Bronchial epithelial cell (primary cell): ENCODE data around the gene AMPD1. TPM values are rescaled to one million over a fixed set of nuclear protein-coding genes. Genes with fewer than 3 reads are reported as not detected.

ENCODE experiments used
- DNase-seq: peaks from one replicate; pipeline ENCODE4 v3.0.0-alpha.2; 2010; ENCODE audit warnings: low read depth
- FAIRE-seq: peaks from 2 replicates; lab custom pipeline; 2011; peaks lifted over from hg19 to GRCh38; lab: Jason Lieb, UNC
- H3K27me3 ChIP-seq: 2 replicates; pipeline ENCODE4 v1.5.1; 2011; ENCODE audit warnings: low read length; ENCODE audit not compliant: control insufficient read depth, insufficient read depth
- H3K36me3 ChIP-seq: 2 replicates; pipeline ENCODE4 v1.5.1; 2011; ENCODE audit warnings: low read length; ENCODE audit not compliant: control insufficient read depth, insufficient read depth
- H3K4me3 ChIP-seq: 2 replicates; pipeline ENCODE4 v1.5.1; 2011; ENCODE audit warnings: mild to moderate bottlenecking, low read depth, low read length, control low read depth
- total RNA-seq: library from RNA; depleted of rRNA; stranded (reverse); fragments of >200 nt; gene quantifications from 2 replicates; pipeline ENCODE4 v1.2.1, GENCODE V29; 2014
- TF ChIP-seq, protein P1 (sequence below): IDR thresholded peaks from 2 replicates; pipeline ENCODE4 v1.5.1; 2011; ENCODE audit warnings: mild to moderate bottlenecking, moderate library complexity, low read length, control low read depth, inconsistent platforms; ENCODE audit not compliant: insufficient read depth, severe bottlenecking

AMPD1 gene
- total RNA-seq, 1 donor from 2014 or later: not detected

DNA sequence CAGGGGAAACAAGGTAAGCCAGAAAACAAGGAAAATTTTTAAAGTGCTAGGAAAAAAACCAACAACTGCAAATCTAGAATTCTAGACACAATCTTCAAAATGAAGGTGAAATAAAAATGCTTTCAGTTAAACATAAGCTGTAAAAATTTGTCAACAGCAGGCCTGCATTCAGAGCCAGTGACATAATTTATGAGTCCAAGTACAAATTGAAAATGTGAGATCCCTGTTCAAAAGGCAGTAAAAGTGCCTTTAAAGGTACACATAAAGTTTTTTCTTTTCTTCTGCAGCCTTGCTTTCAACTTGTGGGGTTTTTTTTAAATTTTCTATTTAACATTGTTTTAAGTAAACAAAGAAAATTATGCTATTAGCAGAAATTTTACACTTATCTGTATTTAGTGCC, 62.9 kb downstream of the AMPD1 start:
- DNase-seq (no peak), FAIRE-seq (no peak)
- Histone ChIP-seq H3K4me3 (no peak overlapping the region), H3K36me3 (no peaks in the 10 kb centered on the region), H3K27me3 (no peaks in the 10 kb centered on the region)
- TF ChIP-seq, protein P1, sequence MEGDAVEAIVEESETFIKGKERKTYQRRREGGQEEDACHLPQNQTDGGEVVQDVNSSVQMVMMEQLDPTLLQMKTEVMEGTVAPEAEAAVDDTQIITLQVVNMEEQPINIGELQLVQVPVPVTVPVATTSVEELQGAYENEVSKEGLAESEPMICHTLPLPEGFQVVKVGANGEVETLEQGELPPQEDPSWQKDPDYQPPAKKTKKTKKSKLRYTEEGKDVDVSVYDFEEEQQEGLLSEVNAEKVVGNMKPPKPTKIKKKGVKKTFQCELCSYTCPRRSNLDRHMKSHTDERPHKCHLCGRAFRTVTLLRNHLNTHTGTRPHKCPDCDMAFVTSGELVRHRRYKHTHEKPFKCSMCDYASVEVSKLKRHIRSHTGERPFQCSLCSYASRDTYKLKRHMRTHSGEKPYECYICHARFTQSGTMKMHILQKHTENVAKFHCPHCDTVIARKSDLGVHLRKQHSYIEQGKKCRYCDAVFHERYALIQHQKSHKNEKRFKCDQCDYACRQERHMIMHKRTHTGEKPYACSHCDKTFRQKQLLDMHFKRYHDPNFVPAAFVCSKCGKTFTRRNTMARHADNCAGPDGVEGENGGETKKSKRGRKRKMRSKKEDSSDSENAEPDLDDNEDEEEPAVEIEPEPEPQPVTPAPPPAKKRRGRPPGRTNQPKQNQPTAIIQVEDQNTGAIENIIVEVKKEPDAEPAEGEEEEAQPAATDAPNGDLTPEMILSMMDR: no peak

DNA sequence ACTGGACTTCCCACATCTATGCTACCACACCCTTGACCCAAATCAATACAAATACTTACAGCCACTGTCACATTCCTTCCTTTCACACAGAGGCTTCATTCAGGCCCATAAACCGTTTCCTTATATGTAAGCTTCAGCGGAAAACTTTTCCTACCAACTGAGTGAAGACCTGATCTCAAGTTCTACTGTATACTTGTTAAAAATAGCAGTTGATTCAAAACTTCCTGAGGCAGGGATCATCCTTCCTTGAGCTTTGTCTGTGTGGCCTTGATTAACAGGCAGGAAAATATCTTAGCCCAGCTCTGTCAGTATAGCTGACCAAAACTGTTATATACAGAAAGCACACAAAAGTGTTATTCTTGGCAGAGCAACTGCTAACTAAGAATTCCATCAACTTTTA, 68.2 kb downstream of the AMPD1 start:
- TF ChIP-seq, protein P1: no peak
- H3K27me3 ChIP-seq: no peaks in the 10 kb centered on the region
- no peaks in the 10 kb centered on the region for H3K36me3 ChIP-seq
- H3K4me3 ChIP-seq: no peak overlapping the region
- FAIRE-seq (no peak), DNase-seq (no peak)

GRCh38 chr1:114623364-114623763, 72.0 kb downstream of the AMPD1 start:
- DNase-seq (no peak), FAIRE-seq (no peak)
- Histone ChIP-seq H3K27me3 (no peaks in the 10 kb centered on the region), H3K4me3 (no peak overlapping the region), H3K36me3 (peaks cover 5% of the 10 kb centered on the region)
- TF ChIP-seq, protein P1: no peak

Other genes with a start within 250 kb of the AMPD1 start
- gene TRIM33, start 184.3 kb downstream of the AMPD1 start, total RNA-seq: 16.3 and 22.1 TPM in 2 replicates
- 59.8 and 75.8 TPM in 2 replicates for gene BCAS2, start 113.9 kb downstream of the AMPD1 start, total RNA-seq
- 18.2 and 31.5 TPM in 2 replicates for gene DENND2C, start 25.5 kb downstream of the AMPD1 start, total RNA-seq
- 78.2 and 83.6 TPM in 2 replicates for gene NRAS, start 21.2 kb upstream of the AMPD1 start, total RNA-seq
- 875 and 1,184 TPM in 2 replicates for gene CSDE1, start 62.4 kb upstream of the AMPD1 start, total RNA-seq
- 45.3 and 90.5 TPM in 2 replicates for gene SIKE1, start 85.1 kb upstream of the AMPD1 start, total RNA-seq
- gene SYCP1, start 159.3 kb upstream of the AMPD1 start, total RNA-seq: not detected in 2 replicates